ENCODE data around the gene RPL13A.

RPL13A gene

DNA sequence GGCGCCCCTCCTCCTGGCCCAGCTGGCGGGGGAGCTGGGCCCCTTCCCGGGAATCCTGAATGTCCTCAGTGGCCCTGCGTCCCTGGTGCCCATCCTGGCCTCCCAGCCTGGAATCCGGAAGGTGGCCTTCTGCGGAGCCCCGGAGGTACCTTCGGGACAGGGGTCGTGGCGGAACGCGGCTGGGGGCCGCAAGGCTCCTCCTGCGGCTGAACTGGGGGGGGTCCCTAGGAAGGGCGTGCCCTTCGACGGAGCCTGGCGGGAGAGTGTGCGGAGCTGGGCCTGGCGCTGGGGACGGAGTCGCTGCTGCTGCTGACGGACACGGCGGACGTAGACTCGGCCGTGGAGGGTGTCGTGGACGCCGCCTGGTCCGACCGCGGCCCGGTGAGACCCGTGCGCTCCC is 25.8 kb upstream of the RPL13A start:
- no peaks in the 10 kb centered on the region for H3K9me3 ChIP-seq (replicated peaks in 1 of 11)
- no peak overlapping the region for H3K4me3 ChIP-seq
- no peaks in the 10 kb centered on the region for H4K20me1 ChIP-seq
- H3K4me1 ChIP-seq = peaks cover 29 to 48% (median 39%) of the 10 kb centered on the region in 10 experiments
- no peaks in the 10 kb centered on the region for H3K27me3 ChIP-seq
- H3K9ac ChIP-seq = no peak overlapping the region
- TF ChIP-seq Cebpa-rat (IDR thresholded peaks at IDR 0.05) = no peak
- H3K27ac ChIP-seq = no peak overlapping the region
- H3K36me3 ChIP-seq = peaks cover 51 to 83% (median 67%) of the 10 kb centered on the region in 11 experiments
- no peak overlapping the region for H3K4me2 ChIP-seq

DNA sequence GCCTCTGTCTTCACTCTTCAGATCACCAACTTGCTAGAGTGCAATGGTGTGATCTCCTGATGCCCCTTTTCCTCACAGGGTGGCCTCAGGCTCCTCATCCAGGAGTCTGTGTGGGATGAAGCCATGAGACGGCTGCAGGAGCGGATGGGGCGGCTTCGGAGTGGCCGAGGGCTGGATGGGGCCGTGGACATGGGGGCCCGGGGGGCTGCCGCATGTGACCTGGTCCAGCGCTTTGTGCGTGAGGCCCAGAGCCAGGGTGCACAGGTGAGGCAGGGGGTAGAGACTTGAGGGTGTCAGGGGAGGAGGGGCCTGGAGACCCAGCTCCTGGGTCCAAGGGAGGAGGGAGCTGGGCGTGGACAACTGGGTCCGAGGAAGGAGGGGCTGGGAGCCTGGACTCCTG is 24.9 kb upstream of the RPL13A start:
- Histone ChIP-seq H3K4me1 (peaks cover 30 to 48% (median 37%) of the 10 kb centered on the region in 10 experiments), H3K9ac (no peak overlapping the region), H3K4me2 (no peak overlapping the region)

DNA sequence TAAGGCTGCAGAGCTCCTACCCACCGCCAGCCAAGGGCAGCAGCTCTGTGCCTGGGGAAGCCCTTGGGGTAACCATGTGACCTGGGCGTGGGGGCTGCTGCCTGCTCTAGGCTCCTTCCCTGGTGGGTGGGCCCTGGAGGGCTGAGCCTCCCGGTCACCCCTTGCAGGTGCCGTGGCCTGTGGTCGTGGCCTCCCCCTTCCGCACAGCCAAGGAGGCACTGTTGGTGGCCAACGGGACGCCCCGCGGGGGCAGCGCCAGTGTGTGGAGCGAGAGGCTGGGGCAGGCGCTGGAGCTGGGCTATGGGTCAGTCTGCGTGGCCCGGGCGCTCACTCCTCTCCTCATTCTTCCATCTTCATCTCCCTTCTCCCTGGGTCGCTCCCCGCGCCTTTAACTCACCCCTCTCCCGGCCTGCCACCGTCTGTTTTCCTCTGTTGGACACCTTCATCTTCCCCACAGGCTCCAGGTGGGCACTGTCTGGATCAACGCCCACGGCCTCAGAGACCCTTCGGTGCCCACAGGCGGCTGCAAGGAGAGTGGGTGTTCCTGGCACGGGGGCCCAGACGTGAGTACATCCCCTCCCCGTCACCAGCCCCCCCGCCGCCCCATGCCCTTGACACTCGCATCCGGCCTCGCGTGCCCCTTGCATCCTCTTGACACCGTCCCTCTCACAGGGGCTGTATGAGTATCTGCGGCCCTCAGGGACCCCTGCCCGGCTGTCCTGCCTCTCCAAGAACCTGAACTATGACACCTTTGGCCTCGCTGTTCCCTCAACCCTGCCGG is 23.3 kb upstream of the RPL13A start:
- Histone ChIP-seq H3K36me3 (peaks cover 53 to 72% (median 66%) of the 10 kb centered on the region in 11 experiments), H3K9me3 (replicated peaks in 1 of 11) (no peaks in the 10 kb centered on the region), H3K27me3 (no peaks in the 10 kb centered on the region), H4K20me1 (peaks cover 0 to under 1% (median 0%) of the 10 kb centered on the region in 11 experiments; a peak in 1 of 22 replicates), H3K27ac (no peak overlapping the region; a peak in 1 of 22 replicates), H3K4me3 (no peak overlapping the region), H3K9ac (peak overlapping the region in 2 of 11 experiments; percentile 5 to 47; a peak in 2 of 22 replicates), H3K4me2 (no peak overlapping the region), H3K4me1 (peaks cover 30 to 48% (median 36%) of the 10 kb centered on the region in 10 experiments)
- TF ChIP-seq Cebpa-rat (IDR thresholded peaks at IDR 0.05) = no peak

More for the DNA sequence above, 24.9 kb upstream of the RPL13A start:
- Histone ChIP-seq H3K9me3 (replicated peaks in 1 of 11) (no peaks in the 10 kb centered on the region), H3K27me3 (no peaks in the 10 kb centered on the region), H3K36me3 (peaks cover 51 to 82% (median 69%) of the 10 kb centered on the region in 11 experiments), H3K4me3 (no peak overlapping the region), H4K20me1 (no peaks in the 10 kb centered on the region), H3K27ac (no peak overlapping the region)
- no peak for TF ChIP-seq Cebpa-rat (IDR thresholded peaks at IDR 0.05)

DNA sequence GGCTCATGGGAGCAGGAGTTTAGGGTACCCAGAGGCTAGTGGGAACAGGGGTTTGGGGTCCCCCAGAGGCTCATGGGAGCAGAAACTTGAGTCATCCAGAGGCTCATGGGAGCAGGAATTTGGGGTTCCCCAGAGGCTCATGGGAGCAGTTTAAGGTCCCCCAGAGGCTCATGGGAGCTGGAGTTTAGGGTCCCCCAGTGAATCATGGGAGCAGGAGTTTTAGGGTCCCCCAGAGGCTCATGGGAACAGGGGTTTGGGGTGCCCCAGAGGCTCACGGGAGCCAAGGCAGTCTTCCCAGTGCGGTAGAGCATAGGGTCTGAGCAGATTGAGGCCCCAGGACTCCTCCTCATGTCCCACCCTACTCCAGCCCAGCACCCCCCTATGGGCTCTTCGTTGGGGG is 22.0 kb upstream of the RPL13A start:
- Histone ChIP-seq H3K4me2 (no peak overlapping the region), H3K27ac (peak overlapping the region in 6 of 11 experiments; percentile 4 to 22 (median 10); a peak in 6 of 22 replicates), H3K27me3 (no peaks in the 10 kb centered on the region), H4K20me1 (peaks cover 0 to 13% (median 0%) of the 10 kb centered on the region in 11 experiments; a peak in 6 of 22 replicates), H3K36me3 (peaks cover 42 to 60% (median 53%) of the 10 kb centered on the region in 11 experiments), H3K4me3 (no peak overlapping the region), H3K9me3 (replicated peaks in 1 of 11) (no peaks in the 10 kb centered on the region), H3K9ac (no peak overlapping the region; a peak in 1 of 22 replicates), H3K4me1 (peaks cover 33 to 54% (median 41%) of the 10 kb centered on the region in 10 experiments)
- TF ChIP-seq Cebpa-rat (IDR thresholded peaks at IDR 0.05) = no peak

DNA sequence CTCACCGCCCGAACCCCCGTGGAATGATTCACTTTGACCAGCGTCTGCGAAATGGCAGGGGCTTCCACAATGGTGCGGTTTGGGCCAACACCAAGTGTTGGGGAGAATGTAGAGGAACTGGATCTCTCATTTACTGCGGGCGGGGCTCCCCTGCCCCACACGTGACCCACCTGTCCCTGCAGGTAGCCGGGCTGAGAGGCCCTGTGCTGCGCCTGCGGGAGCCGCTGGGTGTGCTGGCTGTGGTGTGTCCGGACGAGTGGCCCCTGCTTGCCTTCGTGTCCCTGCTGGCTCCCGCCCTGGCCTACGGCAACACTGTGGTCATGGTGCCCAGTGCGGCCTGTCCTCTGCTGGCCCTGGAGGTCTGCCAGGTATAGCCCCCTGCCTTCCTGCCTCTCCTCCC is 19.2 kb upstream of the RPL13A start:
- H3K27ac ChIP-seq = peak overlapping the region in 10 of 11 experiments; percentile 67 to 82 (median 78); a peak in 21 of 22 replicates
- H3K9me3 ChIP-seq (replicated peaks in 1 of 11) = no peaks in the 10 kb centered on the region
- peaks cover 48 to 77% (median 69%) of the 10 kb centered on the region in 10 experiments for H3K4me1 ChIP-seq
- peak overlapping the region; percentile 72 to 94 (median 90) for H3K4me2 ChIP-seq
- H3K9ac ChIP-seq = peak overlapping the region; percentile 12 to 68 (median 53); a peak in 20 of 22 replicates
- no peaks in the 10 kb centered on the region for H3K27me3 ChIP-seq
- peak overlapping the region in 3 of 10 experiments; percentile 31 to 45 (median 39); a peak in 4 of 20 replicates for H3K4me3 ChIP-seq
- H4K20me1 ChIP-seq = peaks cover 0 to 15% (median 0%) of the 10 kb centered on the region in 11 experiments; a peak in 6 of 22 replicates
- H3K36me3 ChIP-seq = peaks cover 31 to 44% (median 36%) of the 10 kb centered on the region in 11 experiments
- no peak for TF ChIP-seq Cebpa-rat (IDR thresholded peaks at IDR 0.05)

DNA sequence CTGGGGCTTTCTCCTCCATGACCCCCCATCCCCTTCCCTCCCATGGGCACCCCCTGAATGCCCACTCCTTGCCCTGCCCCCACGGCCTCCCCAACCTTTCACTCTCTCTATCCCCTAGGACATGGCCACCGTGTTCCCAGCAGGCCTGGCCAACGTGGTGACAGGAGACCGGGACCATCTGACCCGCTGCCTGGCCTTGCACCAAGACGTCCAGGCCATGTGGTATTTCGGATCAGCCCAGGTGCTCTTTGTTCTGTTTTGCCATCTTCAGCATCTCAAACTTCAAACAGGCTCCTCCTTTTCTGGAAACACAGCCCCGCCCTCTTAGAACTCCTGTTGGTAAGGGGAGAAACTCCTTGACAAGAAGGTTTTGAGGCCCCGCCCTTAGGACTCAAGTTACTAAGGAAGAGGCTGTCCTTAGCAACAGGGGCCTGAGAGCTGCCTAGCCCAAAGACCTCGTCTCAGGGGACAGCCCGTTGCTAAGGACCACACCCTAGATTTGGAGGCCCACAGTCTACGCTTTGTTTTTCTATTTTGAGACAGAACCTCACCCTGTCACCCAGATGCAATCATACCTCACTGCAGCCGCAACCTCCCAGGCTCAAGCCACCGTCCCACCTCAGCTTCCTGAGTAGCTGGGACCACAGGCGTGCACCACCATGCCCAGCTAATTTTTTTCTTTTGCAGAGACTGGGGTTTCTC is 18.5 kb upstream of the RPL13A start:
- peak overlapping the region; percentile 72 to 94 (median 90) for H3K4me2 ChIP-seq
- peak overlapping the region in 10 of 11 experiments; percentile 55 to 69 (median 66); a peak in 18 of 22 replicates for H3K9ac ChIP-seq
- H3K9me3 ChIP-seq (replicated peaks in 1 of 11) = no peaks in the 10 kb centered on the region
- peaks cover 54 to 82% (median 74%) of the 10 kb centered on the region in 10 experiments for H3K4me1 ChIP-seq
- peaks cover 0 to 15% (median 0%) of the 10 kb centered on the region in 11 experiments; a peak in 6 of 22 replicates for H4K20me1 ChIP-seq
- peaks cover 31 to 42% (median 34%) of the 10 kb centered on the region in 11 experiments for H3K36me3 ChIP-seq
- H3K27me3 ChIP-seq = no peaks in the 10 kb centered on the region
- TF ChIP-seq Cebpa-rat (IDR thresholded peaks at IDR 0.05) = peak in 6 of 11 experiments; percentile 15 to 53 (median 34); a peak in 4 of 22 replicates
- peak overlapping the region; percentile 34 to 82 (median 79); a peak in 21 of 22 replicates for H3K27ac ChIP-seq
- H3K4me3 ChIP-seq = peak overlapping the region in 5 of 10 experiments; percentile 17 to 45 (median 31); a peak in 8 of 20 replicates

DNA sequence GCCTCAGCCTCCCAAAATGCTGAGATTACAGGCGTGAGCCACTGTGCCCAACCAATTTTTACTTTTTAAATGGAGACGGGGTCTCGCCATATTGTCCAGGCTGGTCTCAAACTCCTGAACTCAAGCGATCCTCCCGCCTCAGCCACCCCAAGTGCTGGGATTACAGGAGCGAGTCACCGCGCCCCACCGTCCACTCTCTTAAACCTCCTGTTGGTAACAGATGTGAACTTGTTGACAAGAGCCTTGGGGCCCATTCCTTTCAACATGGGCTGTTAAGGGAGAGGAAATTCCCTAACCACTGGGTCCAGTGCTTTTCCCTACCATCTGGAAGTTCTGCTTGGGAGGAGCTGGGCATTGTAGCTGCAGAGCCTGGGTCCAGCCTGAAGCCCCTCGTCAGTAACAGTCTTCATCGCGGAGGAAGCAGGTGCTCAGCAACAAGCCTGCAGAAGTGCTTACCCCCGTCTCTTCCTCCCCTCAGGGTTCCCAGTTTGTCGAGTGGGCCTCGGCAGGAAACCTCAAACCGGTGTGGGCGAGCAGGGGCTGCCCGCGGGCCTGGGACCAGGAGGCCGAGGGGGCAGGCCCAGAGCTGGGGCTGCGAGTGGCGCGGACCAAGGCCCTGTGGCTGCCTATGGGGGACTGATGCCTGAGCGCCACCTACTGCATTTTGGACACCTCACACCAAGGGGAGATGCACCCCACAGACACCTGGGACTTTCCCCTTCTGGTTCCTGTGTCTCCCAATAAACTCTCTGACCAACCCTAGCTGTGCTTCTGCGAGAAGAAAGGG is 17.4 kb upstream of the RPL13A start:
- Histone ChIP-seq H3K27ac (peak overlapping the region; percentile 34 to 82 (median 79); a peak in 21 of 22 replicates), H3K27me3 (no peaks in the 10 kb centered on the region), H3K4me2 (peak overlapping the region; percentile 72 to 94 (median 90)), H3K9me3 (replicated peaks in 1 of 11) (no peaks in the 10 kb centered on the region), H3K9ac (peak overlapping the region; percentile 11 to 69 (median 66); a peak in 21 of 22 replicates), H3K36me3 (peaks cover 20 to 31% (median 22%) of the 10 kb centered on the region in 11 experiments), H3K4me1 (peaks cover 54 to 90% (median 80%) of the 10 kb centered on the region in 10 experiments), H4K20me1 (peaks cover 0 to 15% (median 0%) of the 10 kb centered on the region in 11 experiments; a peak in 6 of 22 replicates), H3K4me3 (peak overlapping the region in 5 of 10 experiments; percentile 12 to 39 (median 18); a peak in 5 of 20 replicates)
- TF ChIP-seq Cebpa-rat (IDR thresholded peaks at IDR 0.05) = no peak

DNA sequence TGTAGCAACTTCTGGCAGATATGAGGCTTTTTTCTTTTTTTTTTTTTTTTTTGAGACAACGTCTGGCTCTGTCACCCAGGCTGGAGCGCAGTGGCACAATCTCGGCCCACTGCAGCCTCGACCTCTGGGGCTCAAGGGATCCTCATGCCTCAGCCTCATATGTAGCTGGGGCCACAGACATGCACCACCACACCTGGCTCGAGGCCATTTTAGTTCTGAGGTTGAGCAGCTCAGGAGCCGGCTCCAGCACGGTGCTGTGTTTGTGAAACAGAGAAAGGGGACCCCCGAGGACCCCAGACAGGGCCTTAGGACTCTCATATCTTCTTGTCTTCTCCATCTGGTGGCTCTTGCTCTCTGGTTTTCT is 16.8 kb upstream of the RPL13A start:
- Histone ChIP-seq H3K4me3 (peak overlapping the region in 1 of 10 experiments; percentile 7; a peak in 1 of 20 replicates), H3K4me1 (peaks cover 54 to 96% (median 86%) of the 10 kb centered on the region in 10 experiments), H3K4me2 (peak overlapping the region; percentile 72 to 94 (median 90)), H3K27me3 (no peaks in the 10 kb centered on the region), H3K36me3 (peaks cover 14 to 25% (median 16%) of the 10 kb centered on the region in 11 experiments), H3K9me3 (replicated peaks in 1 of 11) (no peaks in the 10 kb centered on the region), H4K20me1 (peaks cover 0 to 15% (median 0%) of the 10 kb centered on the region in 11 experiments; a peak in 6 of 22 replicates), H3K27ac (peak overlapping the region in 10 of 11 experiments; percentile 76 to 82 (median 79); a peak in 20 of 22 replicates), H3K9ac (peak overlapping the region in 10 of 11 experiments; percentile 55 to 69 (median 66); a peak in 18 of 22 replicates)
- TF ChIP-seq Cebpa-rat (IDR thresholded peaks at IDR 0.05) = no peak
